NCI-H2029 treated with DMSO at 0.1 percent for 48 hours (cell line): ENCODE results near the gene GBX1.

ENCODE experiments used
- DNase-seq: peaks from one replicate; lab custom pipeline; 2025; lab: John Stamatoyannopoulos, UW

GBX1 gene

GRCh38 chr7:151114151-151115090 lies 53.1 kb downstream of the GBX1 start:
- DNase-seq = no peak

- no peak for DNase-seq
Observed at GRCh38 chr7:151113344-151114150, 53.9 kb downstream of the GBX1 start.

GRCh38 chr7:151110941-151111645 lies 56.4 kb downstream of the GBX1 start:
- no peak for DNase-seq

DNA sequence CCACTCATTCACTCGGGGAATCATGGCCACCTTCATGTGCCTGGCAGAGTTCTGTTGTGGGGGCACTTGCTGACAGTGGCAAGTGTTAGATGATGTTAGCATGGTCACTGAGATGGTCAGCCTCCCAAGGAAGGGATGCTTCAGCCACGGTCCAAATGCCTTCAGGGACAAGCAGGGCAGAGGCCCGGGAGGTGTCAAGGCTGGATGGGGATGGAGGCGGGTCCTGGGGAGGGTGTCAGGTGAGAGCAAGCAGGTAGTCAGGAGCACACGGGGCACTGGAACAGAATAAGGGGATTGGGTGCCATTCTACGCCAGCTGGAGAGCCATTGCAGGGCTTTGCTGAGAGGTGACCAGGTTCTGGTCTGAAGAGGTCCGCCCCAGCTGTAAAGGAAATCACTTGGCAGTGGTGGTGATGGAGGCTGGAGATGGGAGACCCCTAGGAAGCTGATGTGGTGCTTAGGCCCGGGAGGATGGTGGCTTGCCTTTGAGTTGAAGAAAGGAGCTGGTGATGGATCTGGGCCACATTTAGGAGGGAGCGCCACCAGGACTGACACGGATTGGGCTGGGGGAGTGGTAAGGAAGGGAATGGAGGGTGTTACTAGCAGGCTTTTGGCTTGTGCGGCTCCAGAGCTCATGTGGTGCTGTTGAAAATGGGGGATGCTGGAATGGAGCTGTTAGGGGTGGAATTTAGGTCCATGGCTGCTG lies 57.1 kb downstream of the GBX1 start:
- DNase-seq = no peak

- no peak for DNase-seq
Observed at GRCh38 chr7:151109094-151110048, 58.1 kb downstream of the GBX1 start.

DNA sequence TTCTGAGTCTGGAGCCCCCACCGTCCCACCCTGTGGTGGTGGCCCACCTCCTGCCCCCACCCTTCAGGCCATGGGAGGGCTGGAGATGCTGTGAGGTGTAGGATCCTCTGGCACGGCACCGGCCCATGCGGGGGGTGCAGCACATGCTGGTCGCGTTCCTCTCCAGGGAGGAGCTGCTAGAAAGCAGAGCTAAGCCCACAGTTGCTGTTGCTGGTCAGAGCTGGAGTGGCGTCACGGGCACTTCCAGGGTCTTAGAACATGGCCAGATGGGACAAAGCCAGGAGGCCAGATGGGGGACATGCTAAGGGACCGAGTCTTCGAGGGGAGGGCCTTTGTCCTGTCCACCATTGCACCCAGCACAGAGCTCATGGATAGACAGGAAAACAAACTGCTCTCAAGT lies 59.6 kb downstream of the GBX1 start:
- DNase-seq = no peak

DNA sequence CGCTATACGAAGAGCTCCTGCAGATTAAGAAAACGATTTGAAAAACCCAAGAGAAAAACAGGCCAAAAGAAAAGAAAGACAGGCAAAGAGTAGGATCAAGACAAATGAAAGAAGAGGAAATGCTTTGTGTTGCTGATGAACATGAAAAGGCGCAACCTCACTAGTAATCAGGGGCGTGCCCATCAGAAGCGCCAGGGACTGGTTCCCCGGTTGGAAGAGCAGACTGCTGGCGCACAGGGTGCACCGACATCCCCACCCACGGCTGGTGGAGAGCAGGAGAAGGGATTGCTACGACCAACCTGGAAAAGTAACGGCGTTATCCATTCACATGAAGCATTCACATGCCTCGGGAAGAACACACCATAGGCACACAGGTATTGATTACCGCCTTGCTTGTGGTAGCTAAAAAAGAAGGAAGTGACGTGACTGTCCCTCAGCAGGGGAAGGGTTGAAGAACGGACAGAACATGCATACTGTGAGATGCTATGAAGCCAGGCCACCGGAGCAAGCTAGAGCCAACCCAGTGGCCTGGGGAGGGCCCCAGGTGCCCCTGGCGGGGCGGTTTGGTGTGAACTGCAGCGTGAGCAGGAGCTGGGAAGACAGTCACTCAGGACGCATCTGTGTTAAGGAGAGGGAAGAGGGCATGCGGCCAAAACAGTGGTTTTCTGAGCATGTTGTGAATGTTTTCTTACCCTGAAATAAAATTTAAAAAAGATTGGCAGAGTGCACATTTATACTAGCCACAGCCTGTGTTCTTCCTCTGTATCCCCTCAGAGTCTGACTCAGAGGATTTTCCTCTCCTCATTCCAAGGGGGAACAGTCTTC lies 62.9 kb downstream of the GBX1 start:
- no peak for DNase-seq

DNA sequence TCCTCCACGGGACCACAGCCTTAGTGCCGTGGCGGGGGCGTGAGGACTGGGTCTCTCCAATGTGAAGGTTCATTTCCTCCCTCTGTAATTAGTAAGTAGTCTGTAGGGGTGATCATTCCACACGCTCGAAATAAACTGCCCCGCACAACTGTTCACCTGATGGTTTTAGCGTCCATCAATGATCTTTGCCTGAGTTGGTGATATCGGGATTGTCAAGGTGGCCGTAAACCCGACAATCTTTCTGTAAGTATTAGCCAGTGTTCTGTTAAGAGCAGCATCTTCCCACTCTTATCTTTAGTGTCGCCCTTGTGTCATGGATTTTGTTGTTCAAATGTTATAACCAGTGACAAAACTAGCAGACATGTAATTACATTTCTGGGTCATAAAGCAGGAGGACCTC lies 63.5 kb downstream of the GBX1 start:
- DNase-seq = no peak

DNA sequence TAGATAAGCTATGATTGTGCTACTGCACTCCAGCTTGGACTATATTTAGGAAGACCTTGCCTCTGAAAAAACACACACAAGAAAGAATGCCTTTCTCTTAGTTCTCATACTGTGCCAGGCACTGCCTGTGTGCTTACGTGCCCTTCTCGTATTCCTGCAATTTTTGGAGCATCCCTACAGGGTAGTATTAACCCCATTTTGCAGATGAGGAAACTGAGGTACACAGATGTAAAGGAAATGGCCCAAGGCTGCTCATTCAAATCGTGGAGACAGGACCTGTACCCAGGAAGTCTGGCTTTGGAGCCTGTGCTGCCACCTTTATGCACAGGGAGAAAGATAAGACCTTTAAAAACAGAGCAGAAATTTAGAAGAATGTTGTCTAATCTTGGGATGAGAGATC lies 64.5 kb downstream of the GBX1 start:
- DNase-seq = no peak

DNA sequence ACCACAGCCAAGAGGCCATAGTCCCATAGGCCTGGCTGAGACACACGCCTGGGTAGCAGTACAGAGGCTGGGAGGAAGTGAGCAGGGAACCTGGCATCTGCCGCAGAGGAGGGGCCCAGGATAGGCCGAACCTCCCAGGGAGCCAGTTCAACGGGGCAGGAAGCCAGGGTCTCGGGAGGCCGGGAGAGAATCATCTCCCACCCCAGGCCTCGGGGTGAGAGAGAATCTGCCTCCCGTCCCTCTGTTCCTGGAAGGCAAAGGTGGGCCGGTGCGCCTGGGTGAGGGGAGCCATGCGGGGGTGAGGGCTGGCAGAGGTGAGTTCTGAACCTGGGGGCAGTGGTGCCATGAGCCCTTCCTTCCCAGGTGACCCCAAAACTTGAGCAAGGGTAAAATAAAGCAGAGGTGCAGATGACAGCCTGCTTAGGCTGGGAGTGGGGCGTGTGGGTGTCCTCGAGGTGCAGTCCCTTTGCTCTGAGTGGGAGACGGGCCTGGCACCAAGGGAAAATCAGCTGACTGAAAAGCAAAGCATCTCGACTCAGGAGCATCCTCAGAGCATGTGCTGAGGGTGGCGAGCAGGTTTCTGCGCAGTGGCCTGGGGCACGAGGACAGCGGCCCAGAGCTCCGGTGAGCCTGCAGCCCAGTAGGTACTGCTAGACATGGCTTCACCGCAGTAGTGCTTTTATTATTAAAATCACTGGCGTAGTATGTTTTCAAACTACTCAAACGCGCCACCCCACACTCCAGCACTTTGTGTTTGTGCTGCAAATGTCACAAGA lies 65.7 kb downstream of the GBX1 start:
- no peak for DNase-seq

DNA sequence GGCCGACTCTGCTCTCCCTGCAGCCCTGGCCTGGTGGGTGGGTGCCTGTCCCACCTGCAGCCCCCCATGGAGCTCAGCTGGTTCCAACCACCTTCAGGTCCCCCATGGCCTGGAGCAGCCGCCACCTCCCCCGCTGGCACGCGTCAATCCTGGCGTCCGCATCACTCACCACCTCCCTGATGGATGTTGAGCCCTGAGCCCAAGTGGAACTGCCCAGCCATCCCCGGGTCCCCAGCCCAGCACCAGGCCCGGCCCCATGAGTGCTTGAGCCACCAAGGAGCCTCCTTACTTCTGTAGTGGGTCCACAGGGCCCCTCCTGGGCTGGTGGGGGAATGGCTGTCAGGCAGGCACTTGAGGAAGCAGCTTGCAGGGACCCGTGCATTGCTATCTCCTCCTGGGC lies 66.6 kb downstream of the GBX1 start:
- no peak for DNase-seq

- no peak for DNase-seq
Observed at GRCh38 chr7:151099486-151100211, 67.8 kb downstream of the GBX1 start.
